ENCODE data around the gene NKAIN4. TPM values are rescaled to one million over a fixed set of nuclear protein-coding genes. Genes with fewer than 3 reads are reported as not detected.

NKAIN4 gene
- total and polyA plus RNA-seq, 2 donors (not counting 1 experiment from before 2014, with no cell fraction given): not detected

- CTCF ChIA-PET: interaction anchor here (1.0 kb wide), 1 partner anchor 15 kb away, joined by 3 read pairs; no protein-coding TSS in a partner anchor
- no peak overlapping the region for H3K4me3 ChIP-seq (ENCODE audit: control extremely low read depth in 1 of 5, extremely low read depth in 1 of 5, insufficient read depth in 1 of 5, low read depth in 2 of 5, low read length in 4 of 5)
- H2AFZ ChIP-seq (ENCODE audit: insufficient read depth, low read depth, low read length, poor library complexity, severe bottlenecking): no peak overlapping the region
- 98% methylated on average over 30 of the region's 30 CpGs for WGBS (ENCODE audit: insufficient coverage)
- intact Hi-C loops (cut with micrococcal nuclease): no loop called here
- H3K79me2 ChIP-seq (ENCODE audit: control insufficient read depth, insufficient read depth, low read length): peaks cover 47% of the 10 kb centered on the region
- H3K27me3 Mint-ChIP-seq: no peaks in the 10 kb centered on the region
- DNase-seq (no peak), ATAC-seq (ENCODE audit: low read depth) (no peak)
- no peak overlapping the region for H3K9ac ChIP-seq (ENCODE audit: low read length)
- no peak overlapping the region for H3K27ac Mint-ChIP-seq
- no peaks in the 10 kb centered on the region for H3K9me3 Mint-ChIP-seq (ENCODE audit: insufficient read depth)
- no peak for TF ChIP-seq CTCF (IDR thresholded peaks at IDR 0.05)
- no peak for TF ChIP-seq EZH2 (IDR thresholded peaks at IDR 0.05; ENCODE audit: borderline replicate concordance, insufficient read depth, low read depth, low read length, poor library complexity, severe bottlenecking)
- POLR2A ChIA-PET: no interaction called here
- peaks cover 9 to 11% of the 10 kb centered on the region in 2 donors for H3K4me1 ChIP-seq (ENCODE audit: control insufficient read depth in 2 of 2, insufficient read depth in 2 of 2, low read length in 2 of 2)
- no peaks in the 10 kb centered on the region for H3K27me3 ChIP-seq (replicated peaks in 1 of 4; ENCODE audit: control extremely low read depth in 1 of 4, control insufficient read depth in 3 of 4, insufficient read depth in 4 of 4, low read length in 3 of 4)
- peaks cover 0 to 33% of the 10 kb centered on the region in 2 experiments for H3K36me3 ChIP-seq (replicated peaks in 1 of 2; ENCODE audit: control extremely low read depth in 1 of 2, control insufficient read depth in 1 of 2, extremely low read depth in 1 of 2, insufficient read depth in 2 of 2, low read length in 1 of 2)
- no peak overlapping the region for H3K27ac ChIP-seq (ENCODE audit: low read length in 2 of 2)
- H3K4me1 Mint-ChIP-seq: peaks cover 18% of the 10 kb centered on the region
- H4K20me1 ChIP-seq (ENCODE audit: control insufficient read depth, insufficient read depth, low read length, poor library complexity, severe bottlenecking): peaks cover 45% of the 10 kb centered on the region
- H3K4me3 Mint-ChIP-seq: no peak overlapping the region
- H3K9me3 ChIP-seq (ENCODE audit: control extremely low read depth in 1 of 3, control insufficient read depth in 2 of 3, insufficient read depth in 1 of 3, low read length in 2 of 3): no peaks in the 10 kb centered on the region
- H3K4me2 ChIP-seq (replicated peaks; ENCODE audit: low read depth, low read length, poor library complexity, severe bottlenecking): no peak overlapping the region
Observed at GRCh38 chr20:63277466-63278272, 23.4 kb upstream of the NKAIN4 start.

- no peaks in the 10 kb centered on the region for H3K9me3 ChIP-seq (ENCODE audit: control extremely low read depth in 1 of 3, control insufficient read depth in 2 of 3, insufficient read depth in 1 of 3, low read length in 2 of 3)
- no peak overlapping the region for H2AFZ ChIP-seq (ENCODE audit: insufficient read depth, low read depth, low read length, poor library complexity, severe bottlenecking)
- no peaks in the 10 kb centered on the region for H3K27me3 ChIP-seq (replicated peaks in 1 of 4; ENCODE audit: control extremely low read depth in 1 of 4, control insufficient read depth in 3 of 4, insufficient read depth in 4 of 4, low read length in 3 of 4)
- H3K9ac ChIP-seq (ENCODE audit: low read length): no peak overlapping the region
- peaks cover 0 to 33% of the 10 kb centered on the region in 2 experiments for H3K36me3 ChIP-seq (replicated peaks in 1 of 2; ENCODE audit: control extremely low read depth in 1 of 2, control insufficient read depth in 1 of 2, extremely low read depth in 1 of 2, insufficient read depth in 2 of 2, low read length in 1 of 2)
- TF ChIP-seq EZH2 (IDR thresholded peaks at IDR 0.05; ENCODE audit: borderline replicate concordance, insufficient read depth, low read depth, low read length, poor library complexity, severe bottlenecking): no peak
- no peak for TF ChIP-seq CTCF (IDR thresholded peaks at IDR 0.05)
- Mint-ChIP-seq H3K27ac (no peak overlapping the region), H3K27me3 (no peaks in the 10 kb centered on the region), H3K4me3 (no peak overlapping the region), H3K4me1 (peaks cover 19% of the 10 kb centered on the region), H3K9me3 (ENCODE audit: insufficient read depth) (no peaks in the 10 kb centered on the region)
- intact Hi-C loops (cut with micrococcal nuclease): no loop called here
- WGBS (ENCODE audit: insufficient coverage): 99% methylated on average over 19 of the region's 20 CpGs
- no peak overlapping the region for H3K4me2 ChIP-seq (replicated peaks; ENCODE audit: low read depth, low read length, poor library complexity, severe bottlenecking)
- peaks cover 9 to 13% of the 10 kb centered on the region in 2 donors for H3K4me1 ChIP-seq (ENCODE audit: control insufficient read depth in 2 of 2, insufficient read depth in 2 of 2, low read length in 2 of 2)
- no peak overlapping the region for H3K27ac ChIP-seq (ENCODE audit: low read length in 2 of 2)
- ATAC-seq (ENCODE audit: low read depth): no peak
- peaks cover 47% of the 10 kb centered on the region for H3K79me2 ChIP-seq (ENCODE audit: control insufficient read depth, insufficient read depth, low read length)
- H4K20me1 ChIP-seq (ENCODE audit: control insufficient read depth, insufficient read depth, low read length, poor library complexity, severe bottlenecking): peaks cover 45% of the 10 kb centered on the region
- DNase-seq: no peak
- H3K4me3 ChIP-seq (ENCODE audit: control extremely low read depth in 1 of 5, extremely low read depth in 1 of 5, insufficient read depth in 1 of 5, low read depth in 2 of 5, low read length in 4 of 5): no peak overlapping the region
- ChIA-PET POLR2A (no interaction called here), CTCF (interaction anchor here (1.0 kb wide), 1 partner anchor 15 kb away, joined by 3 read pairs; no protein-coding TSS in a partner anchor)
Observed at GRCh38 chr20:63276956-63277355, 22.7 kb upstream of the NKAIN4 start.
